NCI-H526 treated with DMSO at 0.1 percent for 48 hours (cell line): ENCODE data around the gene NR6A1.
A peak's percentile ranks its signal among the peaks of the same experiment; 100 is the strongest.

Experiments
- DNase-seq: peaks from one replicate; lab custom pipeline; 2025; lab: John Stamatoyannopoulos, UW

The NR6A1 gene

GRCh38 chr9:124490004-124490403 lies 281.1 kb downstream of the NR6A1 start:
- no peak for DNase-seq

- DNase-seq: no peak
These were observed 281.9 kb downstream of the NR6A1 start for GRCh38 chr9:124489222-124489621.

- no peak for DNase-seq
These were observed 282.4 kb downstream of the NR6A1 start for GRCh38 chr9:124488641-124489210.

- no peak for DNase-seq
These were observed 283.6 kb downstream of the NR6A1 start for GRCh38 chr9:124487260-124488182.

- DNase-seq: no peak
These were observed 284.3 kb downstream of the NR6A1 start for GRCh38 chr9:124486778-124487259.

- no peak for DNase-seq
These were observed 285.2 kb downstream of the NR6A1 start for GRCh38 chr9:124485936-124486335.

- DNase-seq: no peak
These were observed 285.9 kb downstream of the NR6A1 start for GRCh38 chr9:124485201-124485600.

- DNase-seq: no peak
These were observed 287.6 kb downstream of the NR6A1 start for GRCh38 chr9:124483481-124483880.

- DNase-seq: no peak
These were observed 288.6 kb downstream of the NR6A1 start for GRCh38 chr9:124482431-124483031.

- no peak for DNase-seq
These were observed 290.0 kb downstream of the NR6A1 start for GRCh38 chr9:124481115-124481514.

- no peak for DNase-seq
These were observed 290.5 kb downstream of the NR6A1 start for GRCh38 chr9:124480621-124480981.

- no peak for DNase-seq
These were observed 291.0 kb downstream of the NR6A1 start for GRCh38 chr9:124479947-124480620.

- DNase-seq: no peak
These were observed 291.7 kb downstream of the NR6A1 start for GRCh38 chr9:124479371-124479770.

GRCh38 chr9:124478354-124478753 lies 292.8 kb downstream of the NR6A1 start:
- peak; percentile 26 for DNase-seq

- peak; percentile 19 for DNase-seq
These were observed 293.3 kb downstream of the NR6A1 start for GRCh38 chr9:124477648-124478285.

GRCh38 chr9:124477211-124477647 lies 293.9 kb downstream of the NR6A1 start:
- no peak for DNase-seq

GRCh38 chr9:124475868-124476690 lies 295.0 kb downstream of the NR6A1 start:
- DNase-seq: no peak

GRCh38 chr9:124475158-124475867 lies 295.8 kb downstream of the NR6A1 start:
- DNase-seq: no peak

- DNase-seq: no peak
These were observed 297.0 kb downstream of the NR6A1 start for GRCh38 chr9:124474151-124474550.

- DNase-seq: no peak
These were observed 297.8 kb downstream of the NR6A1 start for GRCh38 chr9:124473310-124473709.
